Kidney (tissue), 14 donors: Measurements from ENCODE around the gene TMCC1. TPM values are rescaled to one million over a fixed set of nuclear protein-coding genes. Genes with fewer than 3 reads are reported as not detected.

ENCODE experiments used
- DNase-seq, 5 donors: peaks; one replicate each; pipeline ENCODE4 v3.0.0-alpha.2; 2013 to 2020
- FAIRE-seq: peaks from 2 replicates; lab custom pipeline; 2012; peaks lifted over from hg19 to GRCh38; lab: Jason Lieb, UNC
- H3K27ac ChIP-seq, 2 donors: one replicate each; pipeline ENCODE4 v1.7.0; 2013; ENCODE audit warnings: low read depth in 2 of 2, low read length in 2 of 2, inconsistent platforms in 1 of 2
- H3K27me3 ChIP-seq: one replicate; pipeline ENCODE4 v1.7.1; 2013; ENCODE audit warnings: low read length, inconsistent platforms; ENCODE audit not compliant: control insufficient read depth, insufficient read depth
- H3K36me3 ChIP-seq, 3 donors: one replicate each; pipeline versions ENCODE4 v1.7.0 to v1.7.1; 2013; ENCODE audit warnings: low read length in 3 of 3, control low read depth in 1 of 3, inconsistent platforms in 1 of 3; ENCODE audit not compliant: insufficient read depth in 3 of 3, control insufficient read depth in 2 of 3
- H3K4me1 ChIP-seq, 3 donors: one replicate each; pipeline versions ENCODE4 v1.7.0 to v1.7.1; 2013; ENCODE audit warnings: low read length in 3 of 3, inconsistent platforms in 1 of 3, low read depth in 1 of 3; ENCODE audit not compliant: control insufficient read depth in 2 of 3, insufficient read depth in 2 of 3
- H3K4me3 ChIP-seq, 3 donors: one replicate each; pipeline versions ENCODE4 v1.7.0 to v1.8.1; 2013; ENCODE audit warnings: low read length in 3 of 3, control low read depth in 1 of 3, inconsistent platforms in 1 of 3
- H3K9ac ChIP-seq, 3 donors: one replicate each; pipeline versions ENCODE4 v1.7.0 to v1.7.1; 2013; ENCODE audit warnings: low read length in 3 of 3, control low read depth in 1 of 3, inconsistent platforms in 1 of 3
- H3K9me3 ChIP-seq, 3 donors: one replicate each; pipeline versions ENCODE4 v1.7.0 to v1.7.1; 2013; ENCODE audit warnings: low read length in 3 of 3, control low read depth in 1 of 3, inconsistent platforms in 1 of 3; ENCODE audit not compliant: control insufficient read depth in 2 of 3, insufficient read depth in 1 of 3
- intact Hi-C: fragments of 100-400 bp; cut with DNase I; formaldehyde crosslinking; loops from one replicate; pipeline ENCODE4 v1.11.1; 2022
- polyA plus RNA-seq: library from polyadenylated mRNA; stranded (reverse); fragments of 350-450 nt; fragmentation: Illumina TruSeq; extraction: RNeasy Lipid Tissue Mini Kit (QIAGEN cat#74804); gene quantifications from one replicate; pipeline ENCODE4 v1.2.3, GENCODE V29; 2014; ENCODE audit warnings: low read depth, low replicate concordance; ENCODE audit not compliant: insufficient read depth
- total RNA-seq: library from RNA; stranded (reverse); fragmentation: NEBNext Ultra II Directional; extraction: Animal tissue kit (Norgen Biotek cat#: 25700); gene quantifications from one replicate; pipeline ENCODE4 v1.2.1, GENCODE V29; 2021
- TF ChIP-seq, protein P1 (sequence below): IDR thresholded peaks from 3 replicates; pipeline ENCODE4 v1.5.1; 2012; ENCODE audit warnings: mild to moderate bottlenecking, moderate library complexity, borderline replicate concordance; ENCODE audit not compliant: insufficient read depth; ENCODE audit errors: extremely low read depth
- donor health status: control.
- donor health status: control.
- donor health status: control.
- donor health status: control.
- donor health status: control.
- donor health status: DM: yes; HTN: yes; CAD: no.
- donor health status: Normal renal cell carcinoma (clear cell type).

Gene TMCC1
- total and polyA plus RNA-seq, 2 donors from 2014 or later = 8.4 to 42.4 TPM

- no peak overlapping the region for H3K27ac ChIP-seq
- no peaks in the 10 kb centered on the region for H3K9me3 ChIP-seq
- DNase-seq (no peak), FAIRE-seq (no peak)
- intact Hi-C loops = no loop called here
- H3K4me3 ChIP-seq = no peak overlapping the region
- no peak overlapping the region for H3K9ac ChIP-seq
- no peaks in the 10 kb centered on the region for H3K27me3 ChIP-seq
- no peaks in the 10 kb centered on the region for H3K36me3 ChIP-seq
- H3K4me1 ChIP-seq = peaks cover 0 to under 1% (median 0%) of the 10 kb centered on the region in 3 donors
- TF ChIP-seq, protein P1, sequence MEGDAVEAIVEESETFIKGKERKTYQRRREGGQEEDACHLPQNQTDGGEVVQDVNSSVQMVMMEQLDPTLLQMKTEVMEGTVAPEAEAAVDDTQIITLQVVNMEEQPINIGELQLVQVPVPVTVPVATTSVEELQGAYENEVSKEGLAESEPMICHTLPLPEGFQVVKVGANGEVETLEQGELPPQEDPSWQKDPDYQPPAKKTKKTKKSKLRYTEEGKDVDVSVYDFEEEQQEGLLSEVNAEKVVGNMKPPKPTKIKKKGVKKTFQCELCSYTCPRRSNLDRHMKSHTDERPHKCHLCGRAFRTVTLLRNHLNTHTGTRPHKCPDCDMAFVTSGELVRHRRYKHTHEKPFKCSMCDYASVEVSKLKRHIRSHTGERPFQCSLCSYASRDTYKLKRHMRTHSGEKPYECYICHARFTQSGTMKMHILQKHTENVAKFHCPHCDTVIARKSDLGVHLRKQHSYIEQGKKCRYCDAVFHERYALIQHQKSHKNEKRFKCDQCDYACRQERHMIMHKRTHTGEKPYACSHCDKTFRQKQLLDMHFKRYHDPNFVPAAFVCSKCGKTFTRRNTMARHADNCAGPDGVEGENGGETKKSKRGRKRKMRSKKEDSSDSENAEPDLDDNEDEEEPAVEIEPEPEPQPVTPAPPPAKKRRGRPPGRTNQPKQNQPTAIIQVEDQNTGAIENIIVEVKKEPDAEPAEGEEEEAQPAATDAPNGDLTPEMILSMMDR = no peak
Measured at GRCh38 chr3:129745253-129745652, 148.3 kb downstream of the TMCC1 start.

DNA sequence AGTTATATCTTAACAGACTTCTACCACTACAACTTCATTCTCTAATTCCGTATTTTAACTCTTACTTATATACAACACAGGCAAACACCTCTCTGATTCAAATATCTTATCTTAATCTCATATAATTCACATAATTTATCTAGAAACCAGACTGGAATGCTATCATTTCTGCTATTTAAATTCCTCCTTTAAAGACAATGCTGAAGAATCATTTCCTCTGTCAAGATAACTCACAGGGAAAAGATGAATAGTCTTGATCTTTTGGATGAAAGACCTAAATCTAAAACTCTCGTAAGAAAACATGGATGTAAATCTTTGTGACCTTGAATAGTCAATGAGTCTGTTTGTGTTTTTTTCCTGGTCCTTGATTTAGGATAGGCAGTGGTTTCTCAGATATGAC, 151.7 kb downstream of the TMCC1 start:
- H3K9ac ChIP-seq = no peak overlapping the region
- H3K36me3 ChIP-seq = no peaks in the 10 kb centered on the region
- DNase-seq (no peak), FAIRE-seq (no peak)
- intact Hi-C loops = no loop called here
- H3K4me1 ChIP-seq = peaks cover 0 to 12% (median 0%) of the 10 kb centered on the region in 3 donors
- H3K27ac ChIP-seq = no peak overlapping the region
- H3K4me3 ChIP-seq = no peak overlapping the region
- no peaks in the 10 kb centered on the region for H3K9me3 ChIP-seq
- TF ChIP-seq, protein P1 = no peak
- H3K27me3 ChIP-seq = no peaks in the 10 kb centered on the region

DNA sequence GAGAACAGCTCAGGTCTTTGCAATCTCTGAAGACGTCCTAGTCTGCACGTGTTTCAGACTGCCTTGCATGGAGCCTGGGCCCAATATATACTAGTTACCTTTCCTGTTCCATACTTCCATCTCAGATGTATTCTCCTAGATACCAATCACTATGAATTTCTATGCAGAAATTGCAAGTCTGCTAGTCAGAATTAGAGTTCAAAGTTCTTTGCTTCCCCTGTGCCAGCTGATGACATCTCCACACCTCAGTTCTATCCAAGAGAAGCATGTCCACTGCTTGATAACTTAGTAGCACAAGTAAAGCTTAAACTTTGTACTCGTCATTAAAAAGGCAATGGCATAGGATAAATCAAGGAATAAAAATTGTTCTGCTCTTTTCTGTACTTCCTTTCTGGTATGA, 153.4 kb downstream of the TMCC1 start:
- FAIRE-seq (no peak), DNase-seq (no peak)
- H3K36me3 ChIP-seq = no peaks in the 10 kb centered on the region
- no peak overlapping the region for H3K9ac ChIP-seq
- no peak overlapping the region for H3K4me3 ChIP-seq
- no peaks in the 10 kb centered on the region for H3K9me3 ChIP-seq
- peaks cover 0 to 12% (median 0%) of the 10 kb centered on the region in 3 donors for H3K4me1 ChIP-seq
- no peaks in the 10 kb centered on the region for H3K27me3 ChIP-seq
- TF ChIP-seq, protein P1 = no peak
- intact Hi-C loops = no loop called here
- no peak overlapping the region for H3K27ac ChIP-seq

- no peak for FAIRE-seq
- no peak overlapping the region for H3K9ac ChIP-seq
- no peak overlapping the region for H3K4me3 ChIP-seq
- peaks cover 0 to 12% (median 0%) of the 10 kb centered on the region in 3 donors for H3K4me1 ChIP-seq
- H3K27ac ChIP-seq = no peak overlapping the region
- no peaks in the 10 kb centered on the region for H3K27me3 ChIP-seq
- H3K9me3 ChIP-seq = no peaks in the 10 kb centered on the region
- H3K36me3 ChIP-seq = no peaks in the 10 kb centered on the region
- intact Hi-C loops = no loop called here
- DNase-seq = no peak
- TF ChIP-seq, protein P1 = no peak
Measured at GRCh38 chr3:129739634-129740033, 153.9 kb downstream of the TMCC1 start.
